GM19328 (cell line): ENCODE results near the gene SLC17A2.

Source experiments
- ATAC-seq: cut with Tn5 transposase; IDR thresholded peaks from one replicate; pipeline ENCODE4 v1.9.1; 2021; ENCODE audit warnings: mild to moderate bottlenecking, moderate library complexity; ENCODE audit not compliant: unreplicated experiment

SLC17A2 gene

DNA sequence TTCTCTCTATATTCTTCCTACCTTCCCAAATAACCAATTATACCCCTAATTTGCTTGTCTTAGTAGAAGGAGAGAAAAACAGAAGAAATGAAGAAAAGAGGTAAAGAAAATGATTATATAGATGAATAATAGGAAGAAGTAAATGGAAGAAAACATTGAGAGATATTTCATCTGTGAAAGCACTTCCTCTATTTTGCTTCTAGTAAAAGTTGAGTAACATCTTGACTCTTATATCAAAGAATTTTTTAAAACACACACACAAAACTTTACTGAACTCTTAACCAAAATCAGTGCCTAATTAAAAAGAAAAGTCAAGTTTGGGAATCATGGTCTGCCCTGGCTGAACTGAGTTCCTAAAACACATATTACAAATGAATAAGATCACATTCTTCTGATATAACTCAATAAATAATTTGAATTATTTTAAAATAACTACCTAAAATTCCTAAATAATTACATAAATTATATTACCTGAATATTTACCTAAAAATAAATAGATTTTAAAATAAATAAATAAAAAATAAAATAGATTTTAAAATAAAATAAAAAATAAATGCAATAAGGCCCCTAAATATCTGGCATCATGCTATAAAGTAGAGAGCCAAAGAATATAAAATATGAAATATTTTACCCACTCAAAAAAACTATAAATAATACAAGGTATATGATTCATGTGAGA lies 8.8 kb downstream of the SLC17A2 start:
- no peak for ATAC-seq

DNA sequence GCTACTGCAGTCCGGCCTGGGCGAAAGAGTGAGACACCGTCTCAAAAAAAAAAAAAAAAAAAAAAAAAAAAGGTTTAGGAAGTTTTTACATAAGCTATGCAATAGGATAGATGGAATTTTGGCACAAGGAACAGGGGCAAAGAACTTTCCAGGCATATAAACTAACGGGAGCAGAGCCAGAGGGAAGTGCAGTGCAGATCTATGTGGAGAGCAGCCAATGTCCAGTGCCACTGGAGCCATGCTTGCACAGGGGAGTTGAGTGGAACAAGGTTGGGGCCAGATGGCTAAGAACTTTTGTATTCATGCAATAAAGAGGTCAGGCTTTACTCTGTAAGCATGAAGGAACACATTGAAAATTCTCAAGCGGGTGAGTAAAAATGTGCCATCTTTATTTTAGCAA lies 10.8 kb downstream of the SLC17A2 start:
- ATAC-seq = no peak

DNA sequence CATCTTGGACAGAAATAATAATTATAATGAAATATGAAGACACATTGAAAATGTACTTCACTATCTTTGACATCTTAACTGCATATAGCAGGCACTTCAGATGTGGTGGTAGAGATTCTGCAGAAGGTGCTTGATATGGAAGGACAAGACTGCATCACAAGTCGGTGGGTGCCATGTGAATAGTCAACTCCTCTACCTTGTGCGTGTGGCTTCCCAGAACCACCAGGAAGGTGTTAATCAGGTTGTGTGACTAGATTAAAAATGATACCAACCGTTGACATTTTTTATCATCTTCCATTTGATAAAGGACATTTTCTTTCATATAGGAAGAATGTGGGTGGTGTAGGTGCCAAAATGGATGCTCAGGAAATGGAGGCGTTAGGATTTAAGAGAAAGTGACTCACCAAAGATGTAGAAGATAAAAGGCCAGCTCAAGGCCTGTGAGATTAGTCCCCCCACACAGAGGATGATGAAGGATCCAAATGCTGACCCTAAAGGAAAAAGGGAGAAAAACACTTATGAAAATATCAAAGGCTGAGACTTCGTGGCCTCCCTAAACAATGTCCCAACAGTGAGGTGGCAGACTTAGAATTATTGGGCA lies 12.3 kb downstream of the SLC17A2 start:
- no peak for ATAC-seq

DNA sequence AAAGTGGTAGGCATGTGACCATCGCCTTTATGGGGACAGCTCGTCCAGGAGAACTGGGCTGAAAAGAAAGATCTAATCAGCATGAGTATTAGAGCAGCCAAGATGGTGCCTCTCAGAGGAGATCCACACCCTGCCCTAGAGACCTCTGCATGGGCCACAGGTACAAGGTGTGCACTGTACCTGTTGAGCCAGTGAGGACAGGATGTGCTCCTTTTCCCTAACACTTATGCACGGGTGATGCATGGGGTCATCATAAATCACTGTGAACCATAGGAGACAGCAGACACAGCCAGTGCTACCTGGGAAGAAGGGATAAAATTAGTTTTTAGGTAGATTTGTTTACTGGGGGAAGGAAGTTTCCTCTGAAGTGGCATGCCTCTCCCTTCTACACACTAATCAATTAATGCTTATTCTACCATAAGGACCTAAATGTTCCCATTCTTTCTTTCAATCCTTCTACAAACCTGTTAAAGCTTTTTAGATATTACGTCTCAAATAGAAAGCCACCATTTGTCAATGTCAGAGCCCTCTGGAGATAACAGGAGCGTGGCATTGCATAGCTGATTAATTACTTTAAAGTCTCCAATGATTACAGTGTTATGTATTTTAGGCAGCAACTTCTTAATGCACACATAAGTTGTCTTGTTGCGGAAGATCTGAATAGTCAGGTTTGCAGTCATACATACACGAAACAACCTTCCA lies 13.6 kb downstream of the SLC17A2 start:
- no peak for ATAC-seq

GRCh38 chr6:25916330-25916729 lies 14.2 kb downstream of the SLC17A2 start:
- ATAC-seq = no peak

GRCh38 chr6:25913741-25914140 lies 16.8 kb downstream of the SLC17A2 start:
- no peak for ATAC-seq

DNA sequence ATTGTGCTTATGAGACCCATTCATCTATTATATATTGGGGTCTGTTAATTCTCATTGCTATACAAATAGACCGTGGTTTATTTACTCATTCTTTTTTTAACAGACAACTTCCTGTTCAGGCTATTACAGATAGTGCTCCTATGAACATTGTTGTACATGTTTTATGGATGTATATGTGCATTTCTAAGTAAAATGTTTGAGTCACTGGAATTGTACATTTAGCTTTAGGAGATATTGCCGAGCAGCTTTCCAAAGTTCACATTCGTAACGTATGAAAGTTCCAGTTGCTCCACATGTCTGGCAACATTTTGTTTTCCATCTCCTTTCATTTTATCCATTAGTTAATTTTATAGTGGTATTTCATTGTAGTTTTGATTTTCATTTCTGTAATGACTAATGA lies 19.1 kb downstream of the SLC17A2 start:
- no peak for ATAC-seq

GRCh38 chr6:25907475-25908014 lies 22.9 kb downstream of the SLC17A2 start:
- no peak for ATAC-seq

DNA sequence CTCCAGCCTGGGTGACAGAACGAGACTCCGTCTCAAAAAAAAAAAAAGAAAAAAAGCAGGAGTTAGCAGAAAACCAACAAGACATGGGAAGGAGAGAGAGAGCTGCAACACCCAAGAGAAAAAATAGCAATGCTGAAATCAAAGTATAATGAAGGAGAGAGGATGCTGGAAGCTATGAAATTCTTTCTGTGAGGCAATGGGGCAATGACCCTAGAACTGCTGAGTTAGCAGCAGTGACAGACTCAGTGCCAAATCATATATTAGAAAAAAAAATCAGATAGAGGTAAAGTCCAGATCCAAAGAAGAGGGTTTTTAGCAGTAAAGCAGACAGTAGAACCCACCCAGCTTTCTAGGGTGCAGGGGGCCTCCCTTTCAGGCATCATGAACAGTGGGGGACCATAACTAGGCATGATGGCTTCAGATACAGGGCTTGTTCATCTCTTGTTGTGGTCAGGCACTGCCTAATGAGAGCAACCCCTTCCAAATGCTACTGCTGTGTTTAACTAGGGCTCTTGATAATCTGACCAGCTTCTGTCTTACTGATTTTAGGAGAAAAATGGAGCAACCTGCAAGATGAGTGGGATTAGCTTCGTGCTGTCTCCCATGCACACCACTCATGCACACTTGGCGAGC lies 26.9 kb downstream of the SLC17A2 start:
- ATAC-seq = no peak

DNA sequence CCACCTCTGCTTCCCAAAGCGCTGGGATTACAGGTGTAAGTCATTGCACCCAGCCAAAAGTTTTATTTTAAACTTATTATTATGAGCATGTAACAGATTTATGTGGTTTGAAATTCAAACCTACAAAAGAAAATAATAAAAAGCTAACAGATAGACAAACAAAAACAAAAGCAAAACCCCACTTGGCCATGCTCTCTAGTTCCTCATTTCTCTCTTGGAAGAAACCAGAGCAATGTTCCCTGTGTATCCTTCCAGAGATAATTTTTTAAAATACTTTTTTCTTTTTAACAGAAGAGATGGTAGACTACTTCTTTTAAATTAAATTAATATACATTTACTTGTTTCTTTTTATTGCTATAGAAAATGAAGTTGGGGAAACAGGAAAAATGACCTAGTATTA lies 28.4 kb downstream of the SLC17A2 start:
- ATAC-seq = no peak

DNA sequence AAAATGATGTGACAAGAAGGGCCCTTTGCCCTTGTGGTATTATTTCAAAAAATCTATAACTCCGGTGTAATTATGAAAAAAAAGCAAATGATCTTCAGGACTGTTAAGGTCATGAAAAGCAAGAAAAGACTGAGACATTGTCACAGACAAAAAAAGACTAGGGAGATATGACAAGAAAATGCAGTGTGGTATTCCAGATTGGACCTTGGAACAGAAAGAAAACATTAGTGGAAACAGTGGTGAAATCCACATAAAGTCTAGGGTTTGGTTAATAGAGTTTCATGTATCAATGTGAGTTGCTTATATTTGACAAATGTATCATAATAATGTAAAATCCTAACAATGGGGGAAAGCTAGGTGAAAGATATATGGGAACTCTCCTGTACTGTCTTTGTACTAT lies 29.6 kb downstream of the SLC17A2 start:
- no peak for ATAC-seq

GRCh38 chr6:25899580-25900408 lies 30.7 kb downstream of the SLC17A2 start:
- ATAC-seq = no peak

DNA sequence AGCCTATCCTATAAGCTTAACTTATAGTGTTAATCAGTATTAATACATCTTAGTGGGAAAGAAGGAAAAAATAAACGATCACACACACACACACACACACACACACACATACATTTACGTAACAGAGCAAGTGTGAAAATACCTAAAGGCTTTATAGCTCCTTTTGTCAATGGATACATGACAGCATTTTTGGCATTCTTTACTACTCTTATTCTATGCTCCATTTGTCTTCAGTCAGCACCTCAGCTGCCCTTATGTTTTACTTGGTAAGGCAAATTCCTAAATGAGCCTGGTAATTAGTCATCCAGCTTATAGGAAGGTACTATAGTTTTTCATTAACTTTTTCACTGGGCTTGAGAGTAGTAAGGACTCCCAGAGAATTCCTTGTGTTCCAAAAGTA lies 31.4 kb downstream of the SLC17A2 start:
- ATAC-seq = no peak

DNA sequence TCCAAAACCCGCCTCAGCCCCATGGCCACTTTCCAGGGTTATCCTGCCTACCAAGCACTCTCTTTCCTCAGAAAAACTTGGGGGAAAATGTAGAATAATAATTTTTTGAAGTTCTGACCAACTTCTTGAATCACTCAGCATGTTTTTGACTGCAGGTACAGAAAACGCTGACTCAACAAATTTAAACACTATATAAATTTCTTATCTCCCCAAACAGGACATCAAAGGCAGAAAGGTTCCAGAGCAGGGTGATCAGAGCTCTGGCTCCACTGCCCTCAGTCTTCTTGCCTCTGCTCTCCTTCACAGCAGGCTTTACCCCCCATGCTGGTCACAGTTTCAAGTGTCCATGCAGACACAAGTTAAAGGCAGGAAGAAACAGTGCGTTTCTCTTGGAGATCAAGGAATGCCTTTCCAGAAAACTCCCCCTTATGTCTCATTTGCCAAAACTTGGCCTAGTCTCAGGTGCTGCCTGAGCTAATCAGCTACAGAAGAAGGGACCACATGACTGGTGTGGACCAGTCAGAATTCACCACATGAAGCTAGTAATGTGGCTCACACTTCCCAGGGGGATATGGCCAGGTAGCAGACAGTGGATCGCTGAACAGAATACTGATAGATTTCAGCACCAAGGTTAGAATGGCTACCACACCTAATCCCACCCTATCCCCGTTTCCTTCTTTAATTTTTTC lies 32.1 kb downstream of the SLC17A2 start:
- no peak for ATAC-seq

DNA sequence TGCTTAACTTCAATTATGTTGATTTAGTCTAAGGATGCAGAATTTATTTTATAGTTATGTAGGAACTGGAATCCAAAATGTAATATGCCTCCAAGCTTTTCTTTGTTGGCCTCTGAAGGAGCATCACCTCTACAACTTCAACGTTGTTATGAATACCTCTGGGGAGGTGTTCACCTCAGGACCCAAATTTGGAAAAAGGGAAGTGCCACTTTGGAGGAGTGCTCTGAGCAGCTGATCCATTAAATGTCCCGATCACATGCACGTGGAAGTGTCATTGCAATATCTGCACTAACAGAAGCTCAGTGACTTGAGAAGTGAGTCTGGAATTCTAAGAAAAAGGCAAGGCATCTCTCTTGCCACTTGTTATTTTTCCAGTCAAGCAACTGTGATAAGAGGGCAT lies 34.2 kb downstream of the SLC17A2 start:
- ATAC-seq = no peak

DNA sequence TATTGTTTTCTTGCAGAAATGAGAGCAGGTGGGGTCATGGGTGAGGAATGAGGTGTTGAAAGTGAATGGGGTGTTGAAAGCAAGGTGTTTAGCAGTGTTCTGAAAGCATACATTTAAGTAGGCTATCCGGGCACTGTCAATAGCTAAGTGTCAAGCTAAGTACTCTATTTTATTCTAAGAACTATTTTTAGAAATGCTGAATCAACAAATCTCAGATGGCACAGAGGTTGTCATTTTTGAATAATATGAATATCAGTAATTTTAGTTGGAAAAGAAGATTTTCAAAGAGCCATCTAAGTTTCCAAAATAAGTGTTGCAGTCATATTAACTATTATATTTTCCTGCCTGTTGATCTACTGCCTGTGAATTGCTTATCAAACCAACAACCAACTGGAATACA lies 34.7 kb downstream of the SLC17A2 start:
- no peak for ATAC-seq

DNA sequence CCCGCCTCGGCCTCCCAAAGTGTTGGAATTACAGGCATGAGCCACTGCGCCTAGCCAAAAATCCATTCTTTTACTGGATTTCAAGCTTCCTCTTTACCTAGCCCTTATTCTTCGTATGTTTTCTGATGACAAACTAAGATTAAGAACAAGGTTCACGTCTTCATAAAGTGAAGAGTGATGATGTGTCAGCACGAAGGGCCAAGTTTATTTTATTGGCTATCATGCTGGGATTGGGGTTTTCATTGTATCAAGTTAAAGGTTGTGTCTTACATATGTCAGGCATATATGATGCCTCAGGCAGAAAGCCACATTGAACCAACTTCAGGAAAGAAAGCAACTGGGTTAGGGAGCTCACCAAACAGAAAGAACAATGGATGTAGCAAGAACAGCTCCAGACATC lies 36.7 kb downstream of the SLC17A2 start:
- no peak for ATAC-seq

GRCh38 chr6:25892877-25893276 lies 37.6 kb downstream of the SLC17A2 start:
- no peak for ATAC-seq

DNA sequence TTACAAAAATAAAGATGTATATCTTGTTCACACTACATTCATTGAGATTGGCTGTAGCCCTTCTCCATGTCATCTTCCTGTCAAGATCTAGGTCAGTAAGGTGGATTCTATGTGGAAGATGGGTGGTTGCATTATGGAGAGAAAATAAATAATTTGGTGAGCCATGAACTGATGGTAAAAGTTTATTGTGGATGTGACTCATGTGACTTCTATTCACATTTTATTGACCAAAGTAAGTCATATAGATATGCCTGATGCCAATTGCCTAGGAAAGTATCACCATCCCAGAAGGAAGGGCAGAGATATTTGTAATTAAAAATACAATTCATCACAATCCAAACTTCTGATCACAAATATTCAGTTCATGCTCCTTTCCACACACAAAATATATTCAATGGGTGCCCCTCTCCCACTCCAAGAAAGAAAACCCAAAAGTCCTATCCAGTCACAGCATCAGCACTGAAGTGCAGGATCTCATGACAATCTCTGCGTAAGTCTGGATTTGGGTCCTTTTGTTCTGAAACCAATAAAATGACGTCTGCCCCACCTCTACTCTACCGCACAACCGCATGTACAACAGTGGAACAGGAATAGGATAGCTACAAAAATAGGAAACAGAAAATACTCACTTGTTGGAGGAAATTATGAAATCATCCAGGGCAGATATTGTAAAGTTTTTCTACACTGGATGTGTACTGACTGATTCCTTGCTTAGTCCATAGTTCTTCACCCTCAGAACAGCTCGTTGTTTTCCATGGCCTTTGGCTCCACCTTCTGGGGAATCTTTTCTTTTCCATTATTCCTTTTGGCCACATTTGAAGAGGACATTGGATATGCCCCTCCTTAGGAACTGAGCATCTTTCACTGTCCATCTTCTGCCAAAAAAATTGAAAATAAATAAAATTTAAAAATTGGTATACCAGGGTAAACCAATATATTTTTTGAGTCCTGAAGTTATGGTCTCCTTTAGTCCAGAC lies 40.3 kb downstream of the SLC17A2 start:
- ATAC-seq = no peak
